IPS-18c (cell line): ENCODE results near the gene SLC39A7.
"Not testable (repeated sequence)": the region's sequence is repeated elsewhere in the genome, so short reads cannot be mapped to it uniquely, and the experiment has no call there.

Experiments
- H3K4me3 ChIP-seq: 2 replicates; pipeline ENCODE4 v1.7.0; 2013; ENCODE audit warnings: low read depth, mild to moderate bottlenecking, low read length, moderate library complexity; ENCODE audit not compliant: insufficient read depth
- H3K9me3 ChIP-seq: one replicate; pipeline ENCODE4 v1.6.1; 2013; ENCODE audit warnings: mild to moderate bottlenecking, low read length, moderate library complexity; ENCODE audit not compliant: control insufficient read depth, insufficient read depth

Gene SLC39A7

DNA sequence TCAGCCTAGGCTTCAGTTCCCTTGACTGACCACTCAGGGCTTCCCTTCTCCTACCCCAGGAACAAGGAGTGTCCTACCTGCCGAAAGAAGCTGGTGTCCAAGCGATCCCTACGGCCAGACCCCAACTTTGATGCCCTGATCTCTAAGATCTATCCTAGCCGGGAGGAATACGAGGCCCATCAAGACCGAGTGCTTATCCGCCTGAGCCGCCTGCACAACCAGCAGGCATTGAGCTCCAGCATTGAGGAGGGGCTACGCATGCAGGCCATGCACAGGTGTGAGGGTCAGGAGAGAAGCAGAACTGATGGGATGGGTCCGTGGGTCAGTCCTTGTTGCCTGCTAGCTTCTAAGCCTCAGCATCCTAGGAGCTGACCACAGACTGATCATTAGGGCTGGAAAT lies 9.2 kb downstream of the SLC39A7 start:
- Histone ChIP-seq H3K9me3 (peaks cover 2% of the 10 kb centered on the region), H3K4me3 (no peak overlapping the region)

DNA sequence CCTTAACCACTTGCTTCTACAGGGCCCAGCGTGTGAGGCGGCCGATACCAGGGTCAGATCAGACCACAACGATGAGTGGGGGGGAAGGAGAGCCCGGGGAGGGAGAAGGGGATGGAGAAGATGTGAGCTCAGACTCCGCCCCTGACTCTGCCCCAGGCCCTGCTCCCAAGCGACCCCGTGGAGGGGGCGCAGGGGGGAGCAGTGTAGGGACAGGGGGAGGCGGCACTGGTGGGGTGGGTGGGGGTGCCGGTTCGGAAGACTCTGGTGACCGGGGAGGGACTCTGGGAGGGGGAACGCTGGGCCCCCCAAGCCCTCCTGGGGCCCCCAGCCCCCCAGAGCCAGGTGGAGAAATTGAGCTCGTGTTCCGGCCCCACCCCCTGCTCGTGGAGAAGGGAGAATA lies 10.5 kb downstream of the SLC39A7 start:
- Histone ChIP-seq H3K9me3 (peaks cover 2% of the 10 kb centered on the region), H3K4me3 (no peak overlapping the region)

DNA sequence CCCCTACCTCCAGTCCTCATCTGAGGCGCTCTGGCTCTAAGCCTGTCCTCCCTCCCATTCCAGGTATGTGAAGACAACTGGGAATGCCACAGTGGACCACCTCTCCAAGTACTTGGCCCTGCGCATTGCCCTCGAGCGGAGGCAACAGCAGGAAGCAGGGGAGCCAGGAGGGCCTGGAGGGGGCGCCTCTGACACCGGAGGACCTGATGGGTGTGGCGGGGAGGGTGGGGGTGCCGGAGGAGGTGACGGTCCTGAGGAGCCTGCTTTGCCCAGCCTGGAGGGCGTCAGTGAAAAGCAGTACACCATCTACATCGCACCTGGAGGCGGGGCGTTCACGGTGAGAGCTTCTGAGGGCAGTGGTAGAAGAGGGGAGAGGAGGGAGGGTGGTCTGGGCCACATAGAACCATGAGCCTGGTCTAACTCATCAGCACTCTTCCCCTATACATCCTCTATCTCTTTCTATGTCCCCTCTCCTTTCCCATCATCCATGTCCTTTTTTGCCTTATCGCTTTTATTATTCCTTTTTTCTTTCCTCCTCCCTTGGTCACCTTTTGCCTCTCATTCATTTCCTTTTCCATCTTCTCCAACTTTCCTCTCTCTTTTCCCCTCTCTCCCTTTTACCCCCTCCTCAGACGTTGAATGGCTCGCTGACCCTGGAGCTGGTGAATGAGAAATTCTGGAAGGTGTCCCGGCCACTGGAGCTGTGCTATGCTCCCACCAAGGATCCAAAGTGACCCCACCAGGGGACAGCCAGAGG lies 11.2 kb downstream of the SLC39A7 start:
- Histone ChIP-seq H3K4me3 (no peak overlapping the region), H3K9me3 (peaks cover 2% of the 10 kb centered on the region)

DNA sequence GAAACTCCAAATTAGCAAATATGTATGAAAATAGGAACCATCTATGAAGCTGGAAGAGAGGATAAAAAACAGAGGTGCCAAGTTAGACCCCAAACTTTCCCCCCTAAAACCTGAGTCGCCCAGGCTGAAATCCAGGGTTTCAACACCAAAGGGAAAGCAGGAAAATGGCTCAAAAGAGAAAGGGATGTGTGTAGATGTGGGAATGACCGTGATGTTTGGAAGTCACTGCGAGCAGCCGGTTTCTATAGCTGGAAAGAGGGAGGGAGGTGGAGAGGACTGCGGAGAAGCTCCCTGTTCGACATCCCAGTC lies 12.1 kb downstream of the SLC39A7 start:
- Histone ChIP-seq H3K4me3 (peak overlapping the region; percentile 70), H3K9me3 (peaks cover 4% of the 10 kb centered on the region)

DNA sequence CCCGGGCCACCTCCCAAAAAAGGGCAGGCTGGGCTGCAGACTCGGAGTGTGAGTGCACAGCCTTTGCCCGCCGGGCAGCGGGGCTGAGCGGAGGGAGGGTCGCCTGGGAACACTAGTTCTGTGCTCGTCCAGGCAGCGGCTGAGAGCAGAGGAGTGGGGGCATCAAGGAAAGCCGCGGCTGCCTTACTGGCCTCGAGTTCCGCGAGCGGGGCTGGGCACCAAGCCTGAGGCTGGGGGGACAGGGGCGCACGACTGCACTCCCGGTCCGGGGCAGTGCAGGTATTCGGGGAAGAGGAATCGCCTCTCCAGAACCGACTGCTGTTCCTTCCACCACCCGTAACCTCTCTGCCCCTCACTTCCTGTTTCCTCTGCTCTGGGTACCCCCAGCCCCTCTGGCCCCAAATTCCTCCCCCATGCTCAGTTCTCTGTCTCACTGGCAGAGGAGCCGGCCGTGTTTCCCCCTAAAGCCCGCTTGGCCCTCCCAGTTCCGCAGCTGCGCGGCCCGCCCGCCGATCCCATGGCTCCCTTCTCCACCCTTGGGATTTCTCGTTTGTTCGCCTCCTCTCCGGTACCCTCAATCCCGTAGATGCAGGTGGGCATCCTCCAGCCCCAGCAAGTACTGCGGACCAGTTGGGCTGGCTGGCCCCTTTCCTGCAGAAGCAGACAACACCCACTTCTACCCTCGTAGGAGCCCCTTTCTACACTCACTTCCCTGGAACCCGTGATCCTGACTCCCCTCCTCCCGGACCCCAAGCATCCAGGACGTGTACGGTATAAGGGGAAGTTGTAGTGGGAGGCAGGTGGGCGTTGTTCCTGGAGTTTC lies 12.7 kb downstream of the SLC39A7 start:
- H3K4me3 ChIP-seq, result peak overlapping the region; percentile 70
- H3K9me3 ChIP-seq, result peaks cover 4% of the 10 kb centered on the region

DNA sequence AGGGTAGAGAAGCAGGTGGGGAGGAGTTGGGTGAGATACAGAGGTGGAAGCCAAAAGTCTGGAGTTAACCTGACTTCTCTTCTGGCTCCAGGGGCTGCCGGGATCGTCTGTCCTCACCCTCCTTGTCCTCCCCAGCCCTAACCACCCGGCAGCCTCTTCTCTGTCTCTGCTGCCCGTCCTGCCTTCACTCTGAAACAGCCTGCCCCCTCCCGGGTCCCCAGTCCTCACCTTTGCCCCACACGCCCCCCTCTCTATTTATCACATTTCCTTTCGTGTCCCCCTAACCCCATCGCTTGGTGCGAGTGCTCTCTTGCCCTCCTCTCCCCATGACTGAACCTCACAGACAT lies 13.3 kb downstream of the SLC39A7 start:
- Histone ChIP-seq H3K4me3 (peak overlapping the region; percentile 70), H3K9me3 (peaks cover 4% of the 10 kb centered on the region)

DNA sequence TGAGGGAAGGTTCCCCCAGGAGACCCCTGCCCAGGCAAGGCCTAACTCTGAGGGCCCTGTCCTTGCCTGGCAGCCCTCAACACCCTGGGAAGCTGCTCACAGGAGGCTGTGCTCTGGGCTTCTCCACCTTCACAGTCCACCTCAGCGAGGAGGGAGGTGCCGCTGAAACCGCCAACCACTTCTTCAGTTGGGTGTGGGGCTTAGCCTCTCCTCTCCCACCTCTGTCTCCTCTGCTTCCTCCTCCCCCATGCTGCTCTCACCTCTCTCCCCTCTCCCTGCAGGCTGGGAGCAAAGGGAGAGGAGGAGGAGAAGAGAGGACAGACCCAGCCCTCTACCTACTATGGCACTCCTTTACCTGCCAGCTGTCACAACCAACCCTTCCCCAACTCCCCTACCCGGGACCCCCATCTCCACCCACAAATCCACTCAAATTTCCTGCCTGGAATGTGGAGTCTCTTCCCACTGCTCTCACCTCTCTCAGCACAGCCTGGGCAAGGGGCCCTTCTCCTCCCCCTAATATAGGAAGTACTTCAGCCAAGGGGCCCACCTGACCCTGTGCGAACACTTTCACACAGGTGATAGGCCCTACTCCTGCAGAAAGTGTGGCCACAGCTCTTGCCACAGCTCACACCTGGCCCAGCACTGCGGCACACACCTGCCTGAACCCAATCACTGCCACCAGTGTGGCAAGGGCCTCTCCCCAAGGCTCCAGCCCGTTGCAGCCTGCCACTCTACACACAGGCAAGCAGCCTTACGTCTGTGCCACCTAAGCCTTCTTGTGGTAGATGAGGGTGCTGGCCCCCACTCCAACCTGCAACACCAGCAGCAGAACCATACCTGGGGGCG lies 14.8 kb downstream of the SLC39A7 start:
- peaks cover 4% of the 10 kb centered on the region for H3K9me3 ChIP-seq
- H3K4me3 ChIP-seq, result no peak overlapping the region

DNA sequence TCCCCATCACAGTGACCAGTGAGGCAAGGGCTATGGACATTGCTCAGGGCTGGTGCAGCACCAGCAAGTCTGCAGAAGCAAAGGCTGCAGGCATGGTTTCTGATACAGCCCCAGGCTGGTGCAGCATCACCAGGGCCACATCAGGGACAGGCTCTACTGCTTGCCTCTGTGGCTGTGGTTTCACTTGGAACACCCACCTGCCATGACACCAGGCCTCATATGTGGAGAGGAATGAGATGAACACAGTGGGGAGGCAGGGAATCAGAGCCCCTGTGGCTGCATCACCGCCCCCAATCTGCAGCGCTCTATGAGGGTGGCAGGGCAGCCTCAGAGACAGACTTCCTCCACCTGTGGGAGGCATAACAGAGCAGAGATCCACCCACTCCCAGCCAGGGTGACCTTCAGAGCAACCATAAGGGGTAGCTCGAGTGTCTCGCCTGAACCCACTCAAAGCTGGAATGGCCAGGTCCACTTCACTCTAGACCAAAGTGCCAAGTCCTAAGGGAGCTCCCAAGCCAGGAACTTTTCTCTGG lies 15.5 kb downstream of the SLC39A7 start:
- H3K9me3 ChIP-seq, result peaks cover 4% of the 10 kb centered on the region
- H3K4me3 ChIP-seq, result no peak overlapping the region

DNA sequence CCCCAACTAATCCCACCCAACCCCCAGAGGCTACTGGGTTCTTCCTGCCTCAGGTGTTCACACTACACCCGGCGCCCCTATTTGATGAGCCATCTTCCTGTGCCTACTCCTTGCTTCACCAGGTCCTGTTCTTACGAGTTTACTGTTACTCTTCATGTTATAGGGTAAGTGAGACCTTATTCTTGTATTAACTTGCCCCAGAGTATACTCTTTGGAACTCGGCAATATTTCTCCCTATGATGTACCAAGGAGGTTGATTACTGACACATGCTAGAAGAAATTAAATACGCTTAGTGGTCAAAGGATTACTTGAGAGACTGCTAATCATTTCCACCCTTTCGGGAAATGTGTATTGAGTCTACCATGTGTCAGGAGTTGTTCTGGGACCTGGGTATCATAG lies 16.6 kb downstream of the SLC39A7 start:
- Histone ChIP-seq H3K4me3 (no peak overlapping the region), H3K9me3 (peaks cover 4% of the 10 kb centered on the region)

DNA sequence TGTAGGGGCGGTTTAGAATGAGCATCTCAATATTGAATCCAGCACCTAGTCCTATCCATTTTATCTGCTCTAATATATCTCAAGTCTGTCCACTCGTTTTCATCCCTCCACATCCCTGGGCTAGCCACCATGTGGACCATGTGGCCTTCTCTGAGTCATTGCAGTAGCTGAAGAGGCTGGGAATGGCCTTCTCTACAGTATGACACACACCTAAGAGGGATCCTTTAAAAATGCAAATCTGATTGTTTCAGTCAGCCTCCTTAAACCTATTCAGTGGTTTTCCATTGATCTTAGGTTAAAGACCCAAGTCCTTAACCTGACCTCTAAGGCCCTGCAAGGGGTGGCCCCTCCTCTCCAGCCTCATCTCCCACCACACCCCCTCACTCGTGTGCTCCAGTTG lies 17.0 kb downstream of the SLC39A7 start:
- Histone ChIP-seq H3K4me3 (no peak overlapping the region), H3K9me3 (peaks cover 4% of the 10 kb centered on the region)

DNA sequence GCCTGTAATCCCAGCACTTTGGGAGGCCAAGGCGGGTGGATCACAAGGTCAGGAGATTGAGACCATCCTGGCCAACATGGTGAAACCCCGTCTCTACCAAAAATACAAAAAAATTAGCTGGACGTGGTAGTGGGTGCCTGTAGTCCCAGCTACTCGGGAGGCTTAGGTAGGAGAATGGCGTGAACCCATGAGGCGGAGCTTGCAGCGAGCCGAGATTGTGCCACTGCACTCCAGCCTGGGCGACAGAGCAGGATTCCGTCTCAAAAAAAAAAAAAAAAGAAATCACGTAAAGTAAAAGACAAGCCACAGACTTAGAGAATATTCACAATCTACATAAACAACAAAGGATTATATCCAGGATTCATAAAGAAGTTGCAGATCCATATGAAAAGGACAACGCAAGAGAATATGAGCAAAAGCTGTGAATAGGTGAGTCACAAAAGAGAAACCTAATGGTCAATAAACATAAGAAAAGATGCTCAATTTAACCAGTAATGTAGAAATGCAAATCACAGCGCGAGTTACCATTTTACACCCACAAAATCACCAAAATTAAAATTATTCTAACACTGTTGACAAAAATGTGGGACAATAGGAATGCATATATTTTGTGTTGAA lies 25.9 kb downstream of the SLC39A7 start:
- H3K4me3 ChIP-seq, H3K9me3 ChIP-seq: not testable (repeated sequence)

DNA sequence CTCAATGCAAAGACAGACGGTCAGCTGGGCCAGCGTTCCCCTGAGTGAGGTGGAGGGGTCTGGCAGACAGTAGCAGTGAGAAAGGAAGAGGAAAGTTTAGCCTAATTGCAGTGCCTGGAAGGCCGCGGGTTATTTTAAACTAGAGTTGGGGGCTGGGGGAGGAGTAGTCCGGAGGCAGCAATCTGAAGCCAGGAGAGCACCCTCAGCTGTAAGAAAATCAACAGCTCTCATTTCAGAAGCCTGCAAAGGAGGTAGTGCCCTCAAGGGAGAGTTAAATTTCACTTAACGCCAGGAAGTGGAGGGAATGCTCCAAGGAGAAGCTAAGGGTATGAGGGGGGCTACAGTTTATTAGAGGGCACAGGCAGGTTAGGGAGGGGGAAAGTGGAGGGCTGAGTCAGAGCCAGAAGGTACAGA lies 34.6 kb downstream of the SLC39A7 start:
- H3K4me3 ChIP-seq, result no peak overlapping the region

DNA sequence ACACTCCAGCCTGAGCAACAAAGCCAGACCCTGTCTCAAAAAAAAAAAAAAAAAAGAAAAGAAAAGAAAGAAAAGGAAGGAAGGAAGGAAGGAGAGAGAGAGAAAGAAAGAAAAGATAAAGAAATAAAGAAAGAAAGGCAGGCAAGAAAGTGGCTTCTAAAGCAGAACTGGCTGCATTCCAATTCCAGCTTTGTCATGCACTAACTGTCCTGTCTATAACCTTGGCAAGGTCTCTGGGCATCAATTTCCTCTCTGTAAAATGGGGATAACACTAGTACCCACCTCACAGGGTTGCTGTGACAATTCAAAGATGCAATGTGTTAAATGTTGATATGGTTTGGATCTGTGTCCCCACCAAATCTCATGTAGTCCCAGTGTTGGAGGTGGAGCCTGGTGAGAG lies 35.7 kb downstream of the SLC39A7 start:
- Histone ChIP-seq H3K9me3 (no peaks in the 10 kb centered on the region), H3K4me3 (no peak overlapping the region)

More for the DNA sequence above, 34.6 kb downstream of the SLC39A7 start:
- no peaks in the 10 kb centered on the region for H3K9me3 ChIP-seq

DNA sequence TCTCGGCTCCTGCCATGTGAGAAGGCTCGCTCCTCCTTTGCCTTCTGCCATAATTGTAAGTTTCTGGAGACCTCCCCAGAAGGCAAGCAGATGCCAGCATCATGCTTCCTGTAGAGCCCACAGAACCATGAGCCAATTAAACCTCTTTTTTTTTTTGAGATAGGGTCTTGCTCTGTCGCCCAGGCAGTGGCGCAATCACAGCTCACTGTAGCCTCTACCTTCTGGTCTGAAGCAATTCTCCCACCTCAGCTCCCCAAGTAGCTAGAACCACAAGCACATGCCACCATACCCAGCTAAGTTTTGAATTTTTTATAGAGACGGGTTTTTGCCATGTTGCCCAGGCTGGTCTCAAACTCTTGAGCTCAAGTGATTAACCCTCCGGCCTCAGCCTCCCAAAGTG lies 36.2 kb downstream of the SLC39A7 start:
- no peaks in the 10 kb centered on the region for H3K9me3 ChIP-seq
- no peak overlapping the region for H3K4me3 ChIP-seq

DNA sequence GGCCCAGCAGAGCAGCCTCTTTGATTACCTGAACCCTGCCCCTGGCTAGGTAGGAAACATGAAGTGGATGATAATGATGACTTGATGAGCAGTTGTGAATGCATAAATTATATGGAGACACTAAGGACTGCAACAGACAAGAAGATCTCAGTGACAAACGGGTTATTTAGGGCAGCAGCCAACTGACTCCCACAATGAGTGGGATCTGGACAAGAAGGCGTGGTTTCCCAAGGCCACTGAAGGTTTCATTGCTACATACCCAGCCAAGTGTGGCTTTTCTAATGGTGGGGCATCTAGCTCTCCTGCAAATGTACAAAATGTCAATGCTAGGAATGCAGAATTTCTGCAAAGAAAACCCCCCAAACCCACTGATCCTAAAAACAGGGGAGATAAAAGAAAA lies 37.1 kb downstream of the SLC39A7 start:
- no peaks in the 10 kb centered on the region for H3K9me3 ChIP-seq
- no peak overlapping the region for H3K4me3 ChIP-seq

DNA sequence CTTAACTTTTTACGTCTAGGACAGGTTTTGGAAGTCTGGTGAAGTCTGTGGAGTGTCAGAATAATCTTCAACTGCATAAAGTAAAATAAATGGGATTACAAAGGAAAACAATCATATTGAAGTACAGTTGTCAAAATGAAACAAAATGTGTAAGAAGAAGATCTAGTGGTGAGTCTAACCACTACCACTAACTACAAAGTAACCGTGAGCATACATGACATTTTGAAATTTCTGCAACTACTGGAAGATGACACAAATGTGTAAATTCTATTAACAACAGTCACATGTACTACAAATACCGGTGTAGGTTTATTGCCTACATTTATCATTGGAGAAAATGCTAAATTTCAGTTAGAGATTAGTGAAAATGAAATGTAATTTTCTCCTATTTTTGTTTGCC lies 41.3 kb downstream of the SLC39A7 start:
- Histone ChIP-seq H3K4me3 (no peak overlapping the region), H3K9me3 (no peaks in the 10 kb centered on the region)

DNA sequence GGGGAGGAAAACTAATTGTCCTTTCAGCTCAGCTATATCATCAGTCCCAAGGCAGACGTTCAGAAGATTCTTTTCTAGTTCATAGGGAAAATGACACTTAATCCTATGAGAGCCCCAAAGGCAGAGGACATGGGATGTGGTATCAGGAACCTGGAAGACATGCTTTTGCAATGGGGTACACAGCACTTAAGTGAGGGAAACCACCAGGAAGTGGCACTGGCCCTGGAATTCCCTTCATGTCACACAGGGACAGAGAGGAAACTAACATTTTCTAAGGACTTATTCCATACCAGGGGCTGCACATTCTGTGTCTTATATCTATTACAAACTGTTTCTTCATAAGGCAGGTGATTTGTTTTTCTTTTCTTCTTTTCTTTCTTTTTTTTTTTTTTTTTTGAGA lies 42.8 kb downstream of the SLC39A7 start:
- Histone ChIP-seq H3K9me3 (no peaks in the 10 kb centered on the region), H3K4me3 (no peak overlapping the region)
